Parathyroid adenoma (tissue), 2 donors: ENCODE data around the gene SPRY1.

Experiments
- H2AFZ ChIP-seq: fragments of 300-600 bp; sonication (generic); one replicate; pipeline ENCODE4 v1.7.0; 2017; ENCODE audit warnings: antibody characterized with exemption, mild to moderate bottlenecking
- H3K27ac ChIP-seq: fragments of 300-600 bp; sonication (generic); one replicate; pipeline ENCODE4 v1.7.0; 2017
- H3K27me3 ChIP-seq: fragments of 300-600 bp; sonication (generic); one replicate; pipeline ENCODE4 v1.7.0; 2017; ENCODE audit warnings: low read length; ENCODE audit not compliant: control insufficient read depth, insufficient read depth
- H3K36me3 ChIP-seq: fragments of 300-600 bp; sonication (generic); one replicate; pipeline ENCODE4 v1.7.0; 2017; ENCODE audit warnings: low read length; ENCODE audit not compliant: control insufficient read depth, insufficient read depth
- H3K4me1 ChIP-seq: fragments of 300-600 bp; sonication (generic); one replicate; pipeline ENCODE4 v1.7.0; 2017; ENCODE audit warnings: control low read depth
- H3K4me2 ChIP-seq: fragments of 300-600 bp; sonication (generic); one replicate; pipeline ENCODE4 v1.7.0; 2017; ENCODE audit warnings: low read length
- H3K4me3 ChIP-seq: fragments of 300-600 bp; sonication (generic); one replicate; pipeline ENCODE4 v1.7.0; 2017; ENCODE audit warnings: low read depth, low read length
- H3K79me2 ChIP-seq: fragments of 300-600 bp; sonication (generic); one replicate; pipeline ENCODE4 v1.7.0; 2017; ENCODE audit warnings: control low read depth
- H3K9ac ChIP-seq: fragments of 300-600 bp; sonication (generic); one replicate; pipeline ENCODE4 v1.7.0; 2017; ENCODE audit warnings: mild to moderate bottlenecking
- H3K9me3 ChIP-seq: fragments of 300-600 bp; sonication (generic); one replicate; pipeline ENCODE4 v1.7.0; 2017; ENCODE audit warnings: low read length; ENCODE audit not compliant: control insufficient read depth
- TF ChIP-seq, protein P1 (sequence below): fragments of 300-600 bp; sonication (generic); IDR thresholded peaks from one replicate; pipeline ENCODE4 v1.7.0; 2017; ENCODE audit warnings: antibody characterized with exemption, mild to moderate bottlenecking
- donor health status: primary hyperparathyroidism.

The SPRY1 gene

DNA sequence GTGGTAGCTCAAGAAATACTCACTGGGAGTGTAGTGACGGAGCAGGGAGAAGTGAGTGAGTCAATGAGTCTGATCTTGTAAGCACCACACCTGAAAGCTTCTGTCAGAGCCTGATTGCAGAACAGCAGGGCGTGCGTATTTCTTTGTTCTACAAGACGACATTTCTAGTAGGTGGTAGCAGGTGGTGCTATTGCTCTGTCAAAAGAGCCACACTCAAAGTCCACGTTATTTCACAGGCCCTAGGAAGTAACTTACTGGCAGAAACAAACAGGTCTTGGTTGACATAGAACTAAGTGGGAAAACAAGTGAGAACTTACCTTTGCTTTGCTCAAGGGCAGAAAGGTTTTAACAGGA, 46.4 kb upstream of the SPRY1 start:
- TF ChIP-seq, protein P1, sequence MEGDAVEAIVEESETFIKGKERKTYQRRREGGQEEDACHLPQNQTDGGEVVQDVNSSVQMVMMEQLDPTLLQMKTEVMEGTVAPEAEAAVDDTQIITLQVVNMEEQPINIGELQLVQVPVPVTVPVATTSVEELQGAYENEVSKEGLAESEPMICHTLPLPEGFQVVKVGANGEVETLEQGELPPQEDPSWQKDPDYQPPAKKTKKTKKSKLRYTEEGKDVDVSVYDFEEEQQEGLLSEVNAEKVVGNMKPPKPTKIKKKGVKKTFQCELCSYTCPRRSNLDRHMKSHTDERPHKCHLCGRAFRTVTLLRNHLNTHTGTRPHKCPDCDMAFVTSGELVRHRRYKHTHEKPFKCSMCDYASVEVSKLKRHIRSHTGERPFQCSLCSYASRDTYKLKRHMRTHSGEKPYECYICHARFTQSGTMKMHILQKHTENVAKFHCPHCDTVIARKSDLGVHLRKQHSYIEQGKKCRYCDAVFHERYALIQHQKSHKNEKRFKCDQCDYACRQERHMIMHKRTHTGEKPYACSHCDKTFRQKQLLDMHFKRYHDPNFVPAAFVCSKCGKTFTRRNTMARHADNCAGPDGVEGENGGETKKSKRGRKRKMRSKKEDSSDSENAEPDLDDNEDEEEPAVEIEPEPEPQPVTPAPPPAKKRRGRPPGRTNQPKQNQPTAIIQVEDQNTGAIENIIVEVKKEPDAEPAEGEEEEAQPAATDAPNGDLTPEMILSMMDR = no peak
- Histone ChIP-seq H3K9ac (no peak overlapping the region), H3K4me1 (no peaks in the 10 kb centered on the region), H3K4me2 (no peak overlapping the region), H2AFZ (no peak overlapping the region), H3K79me2 (no peaks in the 10 kb centered on the region), H3K36me3 (no peaks in the 10 kb centered on the region), H3K27me3 (no peaks in the 10 kb centered on the region), H3K27ac (no peak overlapping the region), H3K4me3 (no peak overlapping the region), H3K9me3 (no peaks in the 10 kb centered on the region)

DNA sequence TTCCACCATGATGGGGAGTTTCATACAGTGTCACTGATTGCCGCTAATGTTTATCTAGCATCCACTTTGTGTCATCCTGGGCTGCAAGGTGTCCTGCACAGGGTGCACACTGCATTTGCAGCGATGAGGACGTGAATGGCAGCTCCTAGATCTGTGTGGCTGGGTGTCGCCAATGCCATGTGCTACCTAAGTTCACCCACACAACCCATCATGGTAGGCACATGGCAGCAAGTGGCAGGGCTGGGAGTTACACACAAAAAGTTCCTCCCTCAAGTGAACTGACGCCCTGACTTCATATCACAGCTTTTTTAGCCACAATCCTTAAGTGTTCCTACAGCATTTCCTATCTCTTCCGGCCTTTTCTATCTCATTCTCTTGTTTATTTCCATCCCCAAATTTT, 45.9 kb upstream of the SPRY1 start:
- H3K79me2 ChIP-seq = no peaks in the 10 kb centered on the region
- H3K4me1 ChIP-seq = no peaks in the 10 kb centered on the region
- no peaks in the 10 kb centered on the region for H3K27me3 ChIP-seq
- H3K4me2 ChIP-seq = no peak overlapping the region
- H2AFZ ChIP-seq = no peak overlapping the region
- H3K36me3 ChIP-seq = no peaks in the 10 kb centered on the region
- H3K27ac ChIP-seq = no peak overlapping the region
- no peaks in the 10 kb centered on the region for H3K9me3 ChIP-seq
- H3K9ac ChIP-seq = no peak overlapping the region
- TF ChIP-seq, protein P1 = no peak
- H3K4me3 ChIP-seq = no peak overlapping the region

DNA sequence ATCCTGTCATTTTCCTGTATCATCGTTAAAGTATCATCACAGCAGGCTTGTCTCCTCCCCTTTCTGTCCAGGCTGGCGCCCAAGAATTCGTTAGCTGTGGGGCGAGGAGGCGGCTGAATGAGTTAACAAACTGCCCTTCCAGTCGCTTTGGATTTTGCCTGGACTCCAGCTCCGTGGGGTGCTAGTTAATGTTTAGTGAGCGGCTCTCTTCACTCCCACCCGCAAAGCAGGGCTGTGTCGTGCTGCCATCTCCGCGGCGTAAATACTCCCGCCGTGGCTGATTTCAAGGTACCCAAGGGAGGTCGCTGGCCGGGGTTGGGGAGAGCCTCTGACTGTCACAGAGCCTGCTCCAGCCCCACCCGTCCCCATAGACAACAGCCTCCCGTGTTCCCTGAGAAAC, 44.9 kb upstream of the SPRY1 start:
- no peak overlapping the region for H3K4me3 ChIP-seq
- no peak overlapping the region for H3K4me2 ChIP-seq
- H3K27me3 ChIP-seq = no peaks in the 10 kb centered on the region
- H3K9me3 ChIP-seq = no peaks in the 10 kb centered on the region
- H3K27ac ChIP-seq = no peak overlapping the region
- no peaks in the 10 kb centered on the region for H3K36me3 ChIP-seq
- H2AFZ ChIP-seq = no peak overlapping the region
- TF ChIP-seq, protein P1 = no peak
- H3K9ac ChIP-seq = no peak overlapping the region
- H3K4me1 ChIP-seq = no peaks in the 10 kb centered on the region
- H3K79me2 ChIP-seq = no peaks in the 10 kb centered on the region

DNA sequence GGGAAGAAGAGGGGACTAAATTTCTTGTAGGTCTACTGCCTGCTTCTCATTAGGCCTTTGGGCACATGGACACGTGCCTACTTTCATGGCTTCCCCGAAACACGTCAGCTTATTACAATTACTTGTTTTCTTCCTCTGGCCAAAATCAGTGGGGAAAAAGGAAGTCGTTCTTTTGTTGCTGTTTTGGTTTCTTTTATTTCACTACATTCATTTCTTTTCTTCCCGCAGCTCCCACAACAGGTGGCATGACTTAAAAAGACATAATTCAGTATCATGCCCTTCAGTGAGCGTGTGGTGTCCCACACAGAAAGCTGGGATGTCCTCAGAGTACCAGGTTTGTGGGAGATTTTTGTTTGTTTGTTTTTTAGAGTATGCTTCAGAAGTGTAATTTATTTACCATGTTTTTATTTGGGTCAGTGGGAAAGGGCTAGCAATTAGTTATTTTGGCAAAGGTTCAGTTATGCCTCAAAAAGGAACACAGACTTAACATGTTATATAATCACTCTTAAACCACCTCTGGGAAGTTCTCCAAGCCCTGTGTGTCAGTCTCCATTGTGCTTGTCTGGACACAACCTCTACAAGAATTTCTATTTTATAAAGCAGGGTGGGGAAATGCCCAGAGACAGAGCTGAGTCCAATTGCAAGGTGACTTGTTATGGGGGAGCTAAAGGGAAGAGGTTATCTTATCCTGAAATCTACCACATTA, 44.2 kb upstream of the SPRY1 start:
- no peaks in the 10 kb centered on the region for H3K4me1 ChIP-seq
- TF ChIP-seq, protein P1 = no peak
- H3K27me3 ChIP-seq = no peaks in the 10 kb centered on the region
- H3K4me3 ChIP-seq = peak overlapping the region; percentile 9
- H3K4me2 ChIP-seq = no peak overlapping the region
- H3K9ac ChIP-seq = no peak overlapping the region
- no peaks in the 10 kb centered on the region for H3K36me3 ChIP-seq
- H3K9me3 ChIP-seq = no peaks in the 10 kb centered on the region
- no peak overlapping the region for H2AFZ ChIP-seq
- H3K79me2 ChIP-seq = no peaks in the 10 kb centered on the region
- H3K27ac ChIP-seq = peak overlapping the region; percentile 60

DNA sequence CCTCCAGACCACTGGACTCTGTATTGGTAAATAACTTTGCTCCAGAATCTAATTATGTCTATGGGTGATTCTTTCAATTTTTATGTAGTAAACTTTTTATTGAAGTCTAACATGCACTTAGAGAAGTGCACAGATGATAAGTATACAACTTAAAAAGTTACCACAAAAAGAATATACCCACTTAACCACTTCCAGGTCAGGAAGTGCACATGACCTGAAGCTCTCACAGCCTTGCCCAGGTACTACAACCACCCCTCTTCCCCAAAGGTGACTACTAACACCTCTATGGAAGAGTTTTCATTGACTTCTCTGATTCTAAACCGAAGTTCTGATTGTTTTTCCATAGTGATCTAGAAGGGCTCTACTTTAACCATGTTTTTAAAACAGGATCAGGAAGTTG, 43.6 kb upstream of the SPRY1 start:
- Histone ChIP-seq H3K79me2 (no peaks in the 10 kb centered on the region), H3K4me1 (no peaks in the 10 kb centered on the region), H3K36me3 (no peaks in the 10 kb centered on the region), H3K4me3 (no peak overlapping the region), H3K27me3 (no peaks in the 10 kb centered on the region), H3K27ac (peak overlapping the region; percentile 60), H3K4me2 (no peak overlapping the region), H3K9ac (no peak overlapping the region), H2AFZ (no peak overlapping the region), H3K9me3 (no peaks in the 10 kb centered on the region)
- TF ChIP-seq, protein P1 = no peak
